H1 (cell line): ENCODE results near the gene SEC22C. TPM values are rescaled to one million over a fixed set of nuclear protein-coding genes. Genes with fewer than 3 reads are reported as not detected.

ENCODE experiments used
- CTCF ChIA-PET: fragments of 300-600 bp; sonication (Branson Sonifier 250); formaldehyde crosslinking; loops from one replicate; lab custom pipeline; 2021; ENCODE audit not compliant: partially characterized antibody; lab: Charles Lee
- POLR2A ChIA-PET: fragments of 300-600 bp; sonication (Branson Sonifier 250); formaldehyde crosslinking; loops from one replicate; lab custom pipeline; 2021; ENCODE audit warnings: inconsistent platforms; ENCODE audit not compliant: partially characterized antibody; lab: Charles Lee
- DNase-seq, 2 experiments: peaks; one replicate each; pipeline versions ENCODE4 v3.0.0 to v3.0.0-alpha.2; 2010 to 2022; ENCODE audit warnings: low spot score in 2 of 2, low read depth in 1 of 2, mixed read lengths in 1 of 2
- FAIRE-seq: peaks from 2 replicates; lab custom pipeline; 2011; peaks lifted over from hg19 to GRCh38; lab: Jason Lieb, UNC
- H2AFZ ChIP-seq: 2 replicates; pipeline ENCODE4 v1.8.1; 2012; ENCODE audit warnings: low read length, inconsistent platforms
- H2AK5ac ChIP-seq: 2 replicates; pipeline ENCODE4 v1.6.1; 2013; ENCODE audit warnings: low read depth, low read length
- H2BK120ac ChIP-seq: replicated peaks from 2 replicates; pipeline ENCODE3; 2013; ENCODE audit warnings: low read depth, low read length, inconsistent platforms
- H2BK12ac ChIP-seq: 2 replicates; pipeline ENCODE4 v1.6.1; 2013; ENCODE audit warnings: low read depth, low read length
- H2BK15ac ChIP-seq: 2 replicates; pipeline ENCODE4 v1.6.1; 2013; ENCODE audit warnings: low read length
- H2BK20ac ChIP-seq: 2 replicates; pipeline ENCODE4 v1.6.1; 2013; ENCODE audit warnings: low read length
- H2BK5ac ChIP-seq: 2 replicates; pipeline ENCODE4 v1.6.1; 2013; ENCODE audit warnings: low read depth, low read length
- H3K14ac ChIP-seq: 2 replicates; pipeline ENCODE4 v1.6.1; 2013; ENCODE audit warnings: inconsistent platforms; ENCODE audit not compliant: insufficient read length
- H3K18ac ChIP-seq: 2 replicates; pipeline ENCODE4 v1.6.1; 2013; ENCODE audit warnings: low read length; ENCODE audit errors: extremely low read depth
- H3K23ac ChIP-seq: 2 replicates; pipeline ENCODE4 v1.6.1; 2013; ENCODE audit warnings: inconsistent platforms; ENCODE audit not compliant: insufficient read length
- H3K23me2 ChIP-seq: 2 replicates; pipeline ENCODE4 v1.6.1; 2013; ENCODE audit warnings: low read depth, low read length
- H3K27ac ChIP-seq: 2 replicates; pipeline ENCODE4 v1.6.1; 2011; ENCODE audit warnings: low read depth, low read length, inconsistent platforms
- H3K27me3 ChIP-seq, 4 experiments: replicated peaks in 1 of 4; 1 replicate in 1 of 4; 2 replicates in 3 of 4; pipeline versions ENCODE4 v1.6.1 to v1.8.1; 2011 to 2013; ENCODE audit warnings: low read length in 3 of 4, mild to moderate bottlenecking in 3 of 4, inconsistent platforms in 2 of 4, mixed read lengths in 2 of 4, moderate library complexity in 1 of 4; ENCODE audit not compliant: control insufficient read depth in 3 of 4, insufficient read depth in 3 of 4; ENCODE audit errors: extremely low read depth in 1 of 4
- H3K36me3 ChIP-seq, 4 experiments: 2 replicates each; pipeline versions ENCODE4 v1.6.1 to v1.8.1; 2011 to 2013; ENCODE audit warnings: mild to moderate bottlenecking in 4 of 4, low read length in 3 of 4, moderate library complexity in 2 of 4, control low read depth in 1 of 4, inconsistent platforms in 1 of 4; ENCODE audit not compliant: insufficient read depth in 4 of 4, control insufficient read depth in 2 of 4
- H3K4ac ChIP-seq: replicated peaks from 2 replicates; pipeline ENCODE3; 2013; ENCODE audit warnings: low read length, low read depth, mixed read lengths, inconsistent platforms; ENCODE audit not compliant: insufficient read length
- H3K4me1 ChIP-seq, 4 experiments: replicated peaks in 1 of 4; 1 replicate in 1 of 4; 2 replicates in 3 of 4; pipeline versions ENCODE4 v1.6.1 to v1.8.1; 2011 to 2013; ENCODE audit warnings: low read length in 3 of 4, inconsistent platforms in 2 of 4, mixed read lengths in 1 of 4; ENCODE audit not compliant: insufficient read depth in 4 of 4, control insufficient read depth in 3 of 4
- H3K4me2 ChIP-seq, 2 experiments: 2 replicates each; pipeline versions ENCODE4 v1.6.1 to v1.8.1; 2011 to 2013; ENCODE audit warnings: low read depth in 2 of 2, low read length in 2 of 2, control low read depth in 1 of 2, inconsistent platforms in 1 of 2, mild to moderate bottlenecking in 1 of 2; ENCODE audit not compliant: insufficient read depth in 1 of 2
- H3K4me3 ChIP-seq, 4 experiments: fragments of 200-600, 300-600 bp in 1 of 4; sonication (generic), shearing (Covaris generic), sonication (Bioruptor Twin) in 1 of 4; 2 replicates each; pipeline versions ENCODE4 v1.5.1 to v1.8.1; 2011 to 2016; ENCODE audit warnings: low read length in 4 of 4, low read depth in 3 of 4, control low read depth in 2 of 4, inconsistent platforms in 2 of 4, mild to moderate bottlenecking in 2 of 4, mixed read lengths in 1 of 4, moderate library complexity in 1 of 4; ENCODE audit not compliant: insufficient read depth in 2 of 4; ENCODE audit errors: extremely low read depth in 1 of 4
- H3K56ac ChIP-seq: replicated peaks from 2 replicates; pipeline ENCODE3; 2013; ENCODE audit warnings: low read depth, mild to moderate bottlenecking, mixed read lengths, low read length, inconsistent platforms; ENCODE audit not compliant: insufficient read length
- H3K79me1 ChIP-seq: 2 replicates; pipeline ENCODE4 v1.6.1; 2013; ENCODE audit warnings: low read depth, low read length, control low read depth
- H3K79me2 ChIP-seq, 2 experiments: 2 replicates each; pipeline versions ENCODE4 v1.6.1 to v1.8.1; 2012 to 2013; ENCODE audit warnings: low read length in 2 of 2, mild to moderate bottlenecking in 2 of 2, inconsistent platforms in 1 of 2; ENCODE audit not compliant: insufficient read depth in 2 of 2, control insufficient read depth in 1 of 2
- H3K9ac ChIP-seq, 4 experiments: replicated peaks in 1 of 4; 1 replicate in 1 of 4; 2 replicates in 3 of 4; pipeline versions ENCODE4 v1.6.1 to v1.8.1; 2011 to 2013; ENCODE audit warnings: low read depth in 3 of 4, low read length in 3 of 4, control low read depth in 2 of 4, mild to moderate bottlenecking in 2 of 4, moderate library complexity in 2 of 4, inconsistent platforms in 1 of 4; ENCODE audit errors: extremely low read depth in 1 of 4
- H3K9me3 ChIP-seq, 2 experiments: 2 replicates each; pipeline versions ENCODE4 v1.6.1 to v1.8.1; 2012 to 2013; ENCODE audit warnings: mild to moderate bottlenecking in 2 of 2, moderate library complexity in 2 of 2, control low read depth in 1 of 2, inconsistent platforms in 1 of 2, low read depth in 1 of 2, low read length in 1 of 2, mixed read lengths in 1 of 2; ENCODE audit not compliant: insufficient read depth in 2 of 2
- H4K20me1 ChIP-seq, 2 experiments: replicated peaks in 1 of 2; 2 replicates each; pipeline versions ENCODE3 to v1.8.1; 2011 to 2013; ENCODE audit warnings: inconsistent platforms in 2 of 2, low read length in 2 of 2, mild to moderate bottlenecking in 1 of 2; ENCODE audit not compliant: insufficient read depth in 2 of 2, control insufficient read depth in 1 of 2
- H4K5ac ChIP-seq: 2 replicates; pipeline ENCODE4 v1.6.1; 2013; ENCODE audit warnings: low read length, low read depth, mixed read lengths, inconsistent platforms; ENCODE audit not compliant: insufficient read length
- H4K8ac ChIP-seq: 2 replicates; pipeline ENCODE4 v1.8.0; 2013; ENCODE audit warnings: mild to moderate bottlenecking, moderate library complexity, low read length, inconsistent platforms; ENCODE audit not compliant: insufficient read depth; ENCODE audit errors: extremely low read depth
- H4K91ac ChIP-seq: replicated peaks from 2 replicates; pipeline ENCODE3; 2013; ENCODE audit warnings: low read length, mixed read lengths, inconsistent platforms; ENCODE audit not compliant: insufficient read length
- CTCF ChIP-seq, 3 experiments: IDR thresholded peaks; 1 replicate in 2 of 3; 2 replicates in 1 of 3; pipeline versions ENCODE4 v1.5.1 to v1.6.1; 2011; ENCODE audit warnings: low read length in 3 of 3, mild to moderate bottlenecking in 3 of 3, inconsistent platforms in 2 of 3, low read depth in 1 of 3, moderate library complexity in 1 of 3; ENCODE audit not compliant: insufficient read depth in 1 of 3; ENCODE audit errors: control extremely low read depth in 1 of 3
- EGR1 ChIP-seq: IDR thresholded peaks from 2 replicates; pipeline ENCODE4 v1.6.1; 2011; ENCODE audit warnings: low read depth, low read length, borderline replicate concordance
- POLR2AphosphoS5 ChIP-seq: IDR thresholded peaks from 2 replicates; pipeline ENCODE4 v1.6.1; 2011; ENCODE audit warnings: low read depth, low read length
- RAD21 ChIP-seq, 2 experiments: IDR thresholded peaks in 1 of 2; conservative IDR thresholded peaks in 1 of 2; 2 replicates each; pipeline ENCODE4 v1.6.1; 2011; ENCODE audit warnings: low read depth in 2 of 2, low read length in 2 of 2, improper control_type of control experiment in 1 of 2, inconsistent platforms in 1 of 2, mild to moderate bottlenecking in 1 of 2, moderate library complexity in 1 of 2
- WGBS, 2 experiments: shearing (Covaris generic) in 1 of 2; methylation state at CpG; one replicate each; pipeline versions ENCODE4 v1.1.6 to v1.1.7; 2013 to 2015; ENCODE audit warnings: low lambda C conversion rate in 2 of 2, mixed read lengths in 2 of 2, inconsistent platforms in 1 of 2, low coverage in 1 of 2, missing lambda C conversion rate in 1 of 2; ENCODE audit not compliant: insufficient replicate concordance in 2 of 2, insufficient coverage in 1 of 2, insufficient read length in 1 of 2; ENCODE audit errors: extremely low coverage in 1 of 2, missing lambda C conversion rate in 1 of 2; 5-methylcytosine and 5-hydroxymethylcytosine counted together
- polyA plus RNA-seq, 7 experiments: library from polyadenylated mRNA; depleted of rRNA in 3 of 7; stranded (reverse) in 5 of 7; unstranded in 2 of 7; fragments of >200 nt in 5 of 7; fragments of 200-250 nt in 2 of 7; gene quantifications; 1 replicate in 5 of 7; 2 replicates in 1 of 7; 4 replicates in 1 of 7; pipeline versions ENCODE4 v1.2.1 to v1.2.3, GENCODE V29; 2011 to 2013; ENCODE audit warnings: missing spikeins in 2 of 7, mixed read lengths in 2 of 7
- total RNA-seq: library from RNA; stranded (reverse); fragmentation: NEBNext Ultra II Directional; extraction: Animal tissue kit (Norgen Biotek cat#: 25700); gene quantifications from 2 replicates; pipeline ENCODE4 v1.2.1, GENCODE V29; 2021

SEC22C gene
- total and polyA plus RNA-seq, 2 of the 8 experiments (the other 6 are each of a cell fraction or from before 2014, with no cell fraction given): 23.4 to 38.3 TPM

- H4K91ac ChIP-seq: no peak overlapping the region
- ChIA-PET POLR2A (no interaction called here), CTCF (interaction anchor here (0.7 to 23.9 kb wide), 17 partner anchors 10 to 310 kb away, joined by 3 to 458 read pairs (median 5); partner anchors contain the start of gene VIPR1)
- H4K5ac ChIP-seq: no peak overlapping the region
- no peak overlapping the region for H3K14ac ChIP-seq
- no peaks in the 10 kb centered on the region for H3K79me2 ChIP-seq
- H2BK5ac ChIP-seq: no peak overlapping the region
- H3K4me3 ChIP-seq: no peak overlapping the region
- TF ChIP-seq CTCF (IDR thresholded peaks at IDR 0.05; ENCODE audit: control extremely low read depth in 1 of 3, insufficient read depth in 1 of 3, low read depth in 1 of 3, low read length in 3 of 3) (peak; percentile 75 to 92 (median 90)), RAD21 (IDR thresholded peaks at IDR 0.05 in 1 of 2, conservative IDR thresholded peaks at IDR 0.05 in 1 of 2; ENCODE audit: low read depth in 2 of 2, low read length in 2 of 2) (peak; percentile 61 to 82), POLR2AphosphoS5 (no peak), EGR1 (peak; percentile 61; the same call in 1 of the 2 replicates)
- TF ChIP-seq, all 59 proteins: peak for 3
- DNase-seq (peak; percentile 56 to 97), FAIRE-seq (peak; percentile 73)
- Histone ChIP-seq H2AK5ac (no peak overlapping the region), H3K23me2 (no peaks in the 10 kb centered on the region), H3K23ac (no peak overlapping the region), H2BK15ac (0 out of 2 replicates have a peak overlapping the region, but pooled peaks have one; percentile 61), H2BK20ac (0 out of 2 replicates have a peak overlapping the region, but pooled peaks have one; percentile 61), H3K56ac (no peak overlapping the region), H3K9ac (no peak overlapping the region), H3K9me3 (no peaks in the 10 kb centered on the region), H3K4me1 (peaks cover 2 to 6% (median 4%) of the 10 kb centered on the region in 4 experiments), H4K8ac (no peak overlapping the region), H3K27me3 (peaks cover 0 to 2% (median 0%) of the 10 kb centered on the region in 4 experiments; a peak in 1 of 7 replicates), H2AFZ (no peak overlapping the region; the same call in 1 of the 2 replicates), H4K20me1 (no peaks in the 10 kb centered on the region), H3K27ac (no peak overlapping the region), H3K36me3 (no peaks in the 10 kb centered on the region), H3K79me1 (no peaks in the 10 kb centered on the region), H2BK12ac (peak overlapping the region; percentile 52; the same call in 1 of the 2 replicates), H3K4me2 (no peak overlapping the region), H3K18ac (no peak overlapping the region), H2BK120ac (no peak overlapping the region), H3K4ac (no peak overlapping the region)
- WGBS, 2 experiments: 56% methylated on average over 13 of the region's 14 CpGs; no CpG with 5 or more reads in 1 of the 2 experiments
Measured at GRCh38 chr3:42539871-42540714, 41.7 kb downstream of the SEC22C start.
